H9 (cell line): ENCODE results near the gene CELF4. TPM values are rescaled to one million over a fixed set of nuclear protein-coding genes. Genes with fewer than 3 reads are reported as not detected.

Source experiments
- DNase-seq: peaks from one replicate; pipeline ENCODE4 v3.0.0-alpha.2; 2017
- H2AFZ ChIP-seq: one replicate; pipeline ENCODE4 v1.6.1; 2013; ENCODE audit warnings: mild to moderate bottlenecking, low read length, control low read depth, moderate library complexity
- H2AK5ac ChIP-seq: 2 replicates; pipeline ENCODE4 v1.6.1; 2013; ENCODE audit warnings: low read length, control low read depth, mixed read lengths; ENCODE audit not compliant: insufficient read length
- H2BK120ac ChIP-seq: one replicate; pipeline ENCODE4 v1.6.1; 2013; ENCODE audit warnings: low read depth, mild to moderate bottlenecking, low read length, control low read depth, inconsistent platforms; ENCODE audit not compliant: poor library complexity, severe bottlenecking
- H2BK12ac ChIP-seq: 2 replicates; pipeline ENCODE4 v1.6.1; 2013; ENCODE audit warnings: low read length, control low read depth, mixed read lengths, low read depth; ENCODE audit not compliant: insufficient read length
- H2BK15ac ChIP-seq: 2 replicates; pipeline ENCODE4 v1.6.1; 2013; ENCODE audit warnings: low read depth, low read length, control low read depth
- H2BK20ac ChIP-seq: one replicate; pipeline ENCODE4 v1.6.1; 2013; ENCODE audit warnings: low read depth, mild to moderate bottlenecking, low read length, control low read depth, inconsistent platforms; ENCODE audit not compliant: poor library complexity, severe bottlenecking
- H2BK5ac ChIP-seq: 2 replicates; pipeline ENCODE4 v1.6.1; 2013; ENCODE audit warnings: low read length, control low read depth, mixed read lengths; ENCODE audit not compliant: insufficient read length
- H3K14ac ChIP-seq: 2 replicates; pipeline ENCODE4 v1.6.1; 2013; ENCODE audit warnings: low read length, control low read depth; ENCODE audit not compliant: insufficient read depth
- H3K18ac ChIP-seq: 2 replicates; pipeline ENCODE4 v1.6.1; 2013; ENCODE audit warnings: low read depth, mild to moderate bottlenecking, mixed read lengths, low read length, control low read depth; ENCODE audit not compliant: insufficient read length
- H3K23ac ChIP-seq: 2 replicates; pipeline ENCODE4 v1.6.1; 2013; ENCODE audit warnings: low read length, control low read depth, mixed read lengths, low read depth; ENCODE audit not compliant: insufficient read length
- H3K23me2 ChIP-seq: 2 replicates; pipeline ENCODE4 v1.6.1; 2013; ENCODE audit warnings: low read depth, mild to moderate bottlenecking, mixed read lengths, low read length, control low read depth; ENCODE audit not compliant: insufficient read length, poor library complexity, severe bottlenecking
- H3K27ac ChIP-seq: 2 replicates; pipeline ENCODE4 v1.5.1; 2013; ENCODE audit warnings: low read length, control low read depth, mixed read lengths, low read depth; ENCODE audit not compliant: insufficient read length
- H3K27me3 ChIP-seq: 2 replicates; pipeline ENCODE4 v1.6.1; 2013; ENCODE audit warnings: low read length, control low read depth, inconsistent platforms; ENCODE audit not compliant: insufficient read depth
- H3K4ac ChIP-seq: 2 replicates; pipeline ENCODE4 v1.6.1; 2013; ENCODE audit warnings: low read depth, mild to moderate bottlenecking, control low read depth, inconsistent platforms, low read length, moderate library complexity
- H3K4me1 ChIP-seq: 2 replicates; pipeline ENCODE4 v1.6.1; 2013; ENCODE audit warnings: low read length, control low read depth, inconsistent platforms; ENCODE audit not compliant: insufficient read depth
- H3K4me2 ChIP-seq: 2 replicates; pipeline ENCODE4 v1.6.1; 2013; ENCODE audit warnings: low read length, control low read depth, mixed read lengths; ENCODE audit not compliant: insufficient read length, insufficient read depth
- H3K56ac ChIP-seq: 2 replicates; pipeline ENCODE4 v1.6.1; 2013; ENCODE audit warnings: low read depth, mild to moderate bottlenecking, mixed read lengths, low read length, control low read depth; ENCODE audit not compliant: insufficient read length
- H3K79me1 ChIP-seq: 2 replicates; pipeline ENCODE4 v1.6.1; 2013; ENCODE audit warnings: low read depth, mild to moderate bottlenecking, moderate library complexity, low read length, control low read depth, inconsistent platforms; ENCODE audit not compliant: insufficient read depth, poor library complexity, severe bottlenecking
- H3K79me2 ChIP-seq: 2 replicates; pipeline ENCODE4 v1.6.1; 2013; ENCODE audit warnings: low read length, control low read depth, inconsistent platforms; ENCODE audit not compliant: insufficient read depth
- H3K9ac ChIP-seq: 2 replicates; pipeline ENCODE4 v1.6.1; 2013; ENCODE audit warnings: low read length, control low read depth, mixed read lengths; ENCODE audit not compliant: insufficient read length; ENCODE audit errors: extremely low read depth
- H3K9me3 ChIP-seq: one replicate; pipeline ENCODE4 v1.6.1; 2013; ENCODE audit warnings: low read depth, low read length, inconsistent platforms; ENCODE audit not compliant: control insufficient read depth
- H3T11ph ChIP-seq: one replicate; pipeline ENCODE4 v1.6.1; 2013; ENCODE audit warnings: mild to moderate bottlenecking, low read length, control low read depth, inconsistent platforms
- H4K20me1 ChIP-seq: one replicate; pipeline ENCODE4 v1.6.1; 2013; ENCODE audit not compliant: control insufficient read depth, insufficient read length, insufficient read depth
- H4K5ac ChIP-seq: 2 replicates; pipeline ENCODE4 v1.6.1; 2013; ENCODE audit warnings: low read depth, mild to moderate bottlenecking, mixed read lengths, low read length, control low read depth; ENCODE audit not compliant: insufficient read length
- H4K8ac ChIP-seq: replicated peaks from 2 replicates; pipeline ENCODE4 v1.6.1; 2013; ENCODE audit warnings: low read length, control low read depth, mixed read lengths, low read depth; ENCODE audit not compliant: insufficient read length
- H4K91ac ChIP-seq: 2 replicates; pipeline ENCODE4 v1.6.1; 2013; ENCODE audit warnings: low read depth, mild to moderate bottlenecking, moderate library complexity, mixed read lengths, low read length, control low read depth; ENCODE audit not compliant: insufficient read length
- H3K27ac Mint-ChIP-seq, 3 experiments: 2 replicates in 2 of 3; 3 replicates in 1 of 3; pipeline ENCODE4 v1.8.0; 2020 to 2021; ENCODE audit warnings: mixed read lengths in 3 of 3, mild to moderate bottlenecking in 1 of 3, moderate library complexity in 1 of 3
- H3K27me3 Mint-ChIP-seq: 2 replicates; pipeline ENCODE4 v1.8.0; 2021; ENCODE audit warnings: low read depth, mild to moderate bottlenecking, moderate library complexity, mixed read lengths
- H3K36me3 Mint-ChIP-seq, 3 experiments: 2 replicates in 2 of 3; 3 replicates in 1 of 3; pipeline ENCODE4 v1.8.0; 2020 to 2021; ENCODE audit warnings: low read depth in 3 of 3, mixed read lengths in 3 of 3; ENCODE audit not compliant: insufficient read depth in 1 of 3
- H3K4me1 Mint-ChIP-seq, 2 experiments: 2 replicates each; pipeline ENCODE4 v1.8.0; 2020; ENCODE audit warnings: mixed read lengths in 2 of 2
- H3K4me3 Mint-ChIP-seq, 2 experiments: 2 replicates in 1 of 2; 3 replicates in 1 of 2; pipeline ENCODE4 v1.8.0; 2020 to 2021; ENCODE audit warnings: mild to moderate bottlenecking in 2 of 2, mixed read lengths in 2 of 2, moderate library complexity in 1 of 2
- H3K9me3 Mint-ChIP-seq, 2 experiments: 2 replicates in 1 of 2; 3 replicates in 1 of 2; pipeline ENCODE4 v1.8.0; 2020; ENCODE audit warnings: mild to moderate bottlenecking in 2 of 2, mixed read lengths in 2 of 2, moderate library complexity in 1 of 2
- WGBS: extraction: QIAGEN DNeasy Blood & Tissue Kit; methylation state at CpG from one replicate; pipeline ENCODE4 v1.1.7; 2013; ENCODE audit warnings: missing lambda C conversion rate, low lambda C conversion rate, mixed read lengths; ENCODE audit not compliant: insufficient read length; ENCODE audit errors: extremely low coverage; 5-methylcytosine and 5-hydroxymethylcytosine counted together
- total RNA-seq: library from RNA; stranded (reverse); gene quantifications from 2 replicates; pipeline ENCODE4 v1.2.1, GENCODE V29; 2021
- TF ChIP-seq, protein P1 (sequence below): fragments of 200-600 bp; sonication (generic); conservative IDR thresholded peaks from 3 replicates; pipeline ENCODE4 v1.8.0; 2021; ENCODE audit warnings: antibody characterized with exemption, mild to moderate bottlenecking

Gene CELF4
- total RNA-seq, 1 experiment from 2014 or later, result 1.1 TPM

DNA sequence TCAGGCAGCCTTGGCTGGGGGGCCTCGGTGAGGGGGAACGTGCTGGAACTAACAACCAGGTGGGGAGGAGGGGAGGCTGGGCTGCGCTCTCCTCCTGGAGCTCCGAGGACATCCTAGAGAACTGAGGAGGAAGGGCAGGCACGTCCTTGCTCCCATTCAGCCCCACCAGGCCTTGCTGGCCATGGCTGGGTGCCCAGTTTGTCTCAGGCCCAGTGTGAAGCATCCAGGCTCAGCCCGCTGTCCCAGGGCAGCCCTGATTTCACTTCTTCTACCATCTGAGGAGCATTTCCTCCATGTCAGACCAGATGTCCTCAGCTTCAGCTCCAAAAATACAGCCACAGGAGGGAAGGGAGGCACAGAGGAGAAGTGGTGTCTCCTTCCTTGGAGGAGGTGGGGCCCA, 125.4 kb downstream of the CELF4 start:
- Histone ChIP-seq H3K9ac (no peak overlapping the region), H3K14ac (no peak overlapping the region), H3K4ac (no peak overlapping the region), H2BK12ac (no peak overlapping the region), H3K27ac (no peak overlapping the region), H4K5ac (no peak overlapping the region), H3K23ac (no peak overlapping the region), H2BK15ac (no peak overlapping the region), H4K8ac (no peak overlapping the region), H3K79me2 (no peaks in the 10 kb centered on the region), H2BK120ac (no peak overlapping the region), H2BK5ac (no peak overlapping the region), H2BK20ac (no peak overlapping the region), H3K56ac (no peak overlapping the region), H3K9me3 (no peaks in the 10 kb centered on the region), H3K23me2 (no peaks in the 10 kb centered on the region), H4K20me1 (no peaks in the 10 kb centered on the region), H2AK5ac (no peak overlapping the region), H4K91ac (no peak overlapping the region), H3K27me3 (no peaks in the 10 kb centered on the region), H3T11ph (no peak overlapping the region), H3K18ac (no peak overlapping the region), H3K79me1 (no peaks in the 10 kb centered on the region), H3K4me1 (no peaks in the 10 kb centered on the region), H2AFZ (no peak overlapping the region), H3K4me2 (no peak overlapping the region)
- no peaks in the 10 kb centered on the region; a peak in 1 of 5 replicates for H3K9me3 Mint-ChIP-seq
- DNase-seq, result no peak
- H3K27me3 Mint-ChIP-seq, result peaks cover 7% of the 10 kb centered on the region
- H3K36me3 Mint-ChIP-seq, result no peaks in the 10 kb centered on the region
- H3K4me1 Mint-ChIP-seq, result peaks cover 19 to 29% of the 10 kb centered on the region in 2 experiments
- H3K27ac Mint-ChIP-seq, result no peak overlapping the region
- WGBS, result no CpG with 5 or more reads among the region's 6 CpGs
- TF ChIP-seq, protein P1, sequence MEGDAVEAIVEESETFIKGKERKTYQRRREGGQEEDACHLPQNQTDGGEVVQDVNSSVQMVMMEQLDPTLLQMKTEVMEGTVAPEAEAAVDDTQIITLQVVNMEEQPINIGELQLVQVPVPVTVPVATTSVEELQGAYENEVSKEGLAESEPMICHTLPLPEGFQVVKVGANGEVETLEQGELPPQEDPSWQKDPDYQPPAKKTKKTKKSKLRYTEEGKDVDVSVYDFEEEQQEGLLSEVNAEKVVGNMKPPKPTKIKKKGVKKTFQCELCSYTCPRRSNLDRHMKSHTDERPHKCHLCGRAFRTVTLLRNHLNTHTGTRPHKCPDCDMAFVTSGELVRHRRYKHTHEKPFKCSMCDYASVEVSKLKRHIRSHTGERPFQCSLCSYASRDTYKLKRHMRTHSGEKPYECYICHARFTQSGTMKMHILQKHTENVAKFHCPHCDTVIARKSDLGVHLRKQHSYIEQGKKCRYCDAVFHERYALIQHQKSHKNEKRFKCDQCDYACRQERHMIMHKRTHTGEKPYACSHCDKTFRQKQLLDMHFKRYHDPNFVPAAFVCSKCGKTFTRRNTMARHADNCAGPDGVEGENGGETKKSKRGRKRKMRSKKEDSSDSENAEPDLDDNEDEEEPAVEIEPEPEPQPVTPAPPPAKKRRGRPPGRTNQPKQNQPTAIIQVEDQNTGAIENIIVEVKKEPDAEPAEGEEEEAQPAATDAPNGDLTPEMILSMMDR, result no peak
- no peak overlapping the region for H3K4me3 Mint-ChIP-seq
